Peyer's patch (tissue), 4 donors: Measurements from ENCODE around the gene LIPC.

Source experiments
- POLR2A ChIP-seq, 2 donors: fragments of 450-650 bp; IDR thresholded peaks; one replicate each; pipeline ENCODE4 v1.5.1; 2017; ENCODE audit warnings: antibody characterized with exemption in 2 of 2, mild to moderate bottlenecking in 2 of 2, moderate library complexity in 2 of 2
- TF ChIP-seq, protein P1 (sequence below), 6 experiments: fragments of 450-650 bp in 4 of 6; fragments of 200-600 bp in 2 of 6; sonication (generic) in 1 of 6; IDR thresholded peaks; one replicate each; pipeline ENCODE4 v1.5.1; 2017 to 2019; ENCODE audit warnings: antibody characterized with exemption in 6 of 6, mild to moderate bottlenecking in 3 of 6, moderate library complexity in 1 of 6

DNA sequence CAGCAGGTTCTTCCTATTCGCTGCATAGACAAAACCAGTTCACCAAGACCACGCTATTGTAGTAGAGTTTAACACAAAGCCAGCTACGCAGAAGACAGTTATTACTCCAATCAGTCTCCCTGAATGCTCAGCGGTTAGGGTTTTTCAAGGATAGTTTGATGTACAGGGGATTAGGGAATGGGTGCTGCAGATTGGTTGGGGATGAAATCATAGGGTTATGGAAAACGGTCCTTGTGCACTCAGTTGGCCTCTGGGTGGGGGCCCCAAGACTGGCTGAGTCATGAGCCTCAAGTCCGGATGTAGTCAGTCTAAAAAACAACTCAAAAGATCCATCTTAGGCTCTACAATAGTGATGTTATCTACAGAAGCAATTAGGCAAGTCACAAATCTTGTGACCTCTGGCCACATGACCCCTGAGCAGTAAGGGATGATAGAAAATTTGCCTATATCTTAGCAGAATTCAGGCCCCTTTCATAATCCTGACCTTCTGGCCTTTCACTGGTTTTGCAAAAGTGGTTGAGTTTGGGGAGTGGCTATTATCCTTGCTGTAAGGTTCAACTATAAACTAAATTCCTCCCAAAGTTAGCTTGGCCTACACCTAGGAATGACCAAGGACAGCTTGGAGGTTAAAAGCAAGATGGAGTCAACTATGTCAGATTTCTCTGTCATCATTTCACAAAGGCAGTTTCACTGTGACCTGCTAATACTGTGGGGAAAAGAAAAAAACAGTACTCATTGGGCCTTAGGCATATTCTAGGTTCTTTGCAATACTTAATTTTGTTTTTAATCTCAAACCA is 57.7 kb downstream of the LIPC start:
- TF ChIP-seq, protein P1, sequence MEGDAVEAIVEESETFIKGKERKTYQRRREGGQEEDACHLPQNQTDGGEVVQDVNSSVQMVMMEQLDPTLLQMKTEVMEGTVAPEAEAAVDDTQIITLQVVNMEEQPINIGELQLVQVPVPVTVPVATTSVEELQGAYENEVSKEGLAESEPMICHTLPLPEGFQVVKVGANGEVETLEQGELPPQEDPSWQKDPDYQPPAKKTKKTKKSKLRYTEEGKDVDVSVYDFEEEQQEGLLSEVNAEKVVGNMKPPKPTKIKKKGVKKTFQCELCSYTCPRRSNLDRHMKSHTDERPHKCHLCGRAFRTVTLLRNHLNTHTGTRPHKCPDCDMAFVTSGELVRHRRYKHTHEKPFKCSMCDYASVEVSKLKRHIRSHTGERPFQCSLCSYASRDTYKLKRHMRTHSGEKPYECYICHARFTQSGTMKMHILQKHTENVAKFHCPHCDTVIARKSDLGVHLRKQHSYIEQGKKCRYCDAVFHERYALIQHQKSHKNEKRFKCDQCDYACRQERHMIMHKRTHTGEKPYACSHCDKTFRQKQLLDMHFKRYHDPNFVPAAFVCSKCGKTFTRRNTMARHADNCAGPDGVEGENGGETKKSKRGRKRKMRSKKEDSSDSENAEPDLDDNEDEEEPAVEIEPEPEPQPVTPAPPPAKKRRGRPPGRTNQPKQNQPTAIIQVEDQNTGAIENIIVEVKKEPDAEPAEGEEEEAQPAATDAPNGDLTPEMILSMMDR (IDR thresholded peaks at IDR 0.05): no peak
- no peak for TF ChIP-seq POLR2A (IDR thresholded peaks at IDR 0.05)
